Endothelial cell (in vitro differentiated cells): ENCODE results near the gene MEG3. TPM values are rescaled to one million over a fixed set of nuclear protein-coding genes. Genes with fewer than 3 reads are reported as not detected.

Experiments used
- DNase-seq: peaks from one replicate; pipeline ENCODE4 v3.0.0; 2021; ENCODE audit warnings: low spot score
- H3K27ac Mint-ChIP-seq: one replicate; pipeline ENCODE4 v1.8.0; 2021; ENCODE audit warnings: mixed read lengths, inconsistent platforms; ENCODE audit not compliant: unreplicated experiment
- H3K27me3 Mint-ChIP-seq: one replicate; pipeline ENCODE4 v1.8.0; 2021; ENCODE audit warnings: mild to moderate bottlenecking, moderate library complexity, mixed read lengths, inconsistent platforms; ENCODE audit not compliant: unreplicated experiment
- H3K36me3 Mint-ChIP-seq: one replicate; pipeline ENCODE4 v1.8.0; 2021; ENCODE audit warnings: mild to moderate bottlenecking, low read depth, mixed read lengths, inconsistent platforms; ENCODE audit not compliant: unreplicated experiment
- H3K4me1 Mint-ChIP-seq: one replicate; pipeline ENCODE4 v1.8.0; 2021; ENCODE audit warnings: mild to moderate bottlenecking, mixed read lengths, inconsistent platforms; ENCODE audit not compliant: unreplicated experiment
- H3K4me3 Mint-ChIP-seq: one replicate; pipeline ENCODE4 v1.8.0; 2021; ENCODE audit warnings: mild to moderate bottlenecking, mixed read lengths, inconsistent platforms; ENCODE audit not compliant: unreplicated experiment
- H3K9me3 Mint-ChIP-seq: one replicate; pipeline ENCODE4 v1.8.0; 2021; ENCODE audit warnings: mixed read lengths, inconsistent platforms; ENCODE audit not compliant: unreplicated experiment
- total RNA-seq: library from RNA; stranded (reverse); fragmentation: NEBNext Ultra II Directional; extraction: Animal tissue kit (Norgen Biotek cat#: 25700); gene quantifications from one replicate; pipeline ENCODE4 v1.2.1, GENCODE V29; 2021; ENCODE audit not compliant: unreplicated experiment
- TF ChIP-seq, protein P1 (sequence below): fragments of 200-600 bp; sonication (generic); IDR thresholded peaks from one replicate; pipeline ENCODE4 v1.5.0; 2021; ENCODE audit warnings: antibody characterized with exemption; ENCODE audit not compliant: unreplicated experiment

The MEG3 gene
- total RNA-seq, 1 donor from 2014 or later = not detected

GRCh38 chr14:100836941-100837804 lies 11.3 kb downstream of the MEG3 start:
- no peak for DNase-seq
- no peak overlapping the region for H3K4me3 Mint-ChIP-seq
- TF ChIP-seq, protein P1, sequence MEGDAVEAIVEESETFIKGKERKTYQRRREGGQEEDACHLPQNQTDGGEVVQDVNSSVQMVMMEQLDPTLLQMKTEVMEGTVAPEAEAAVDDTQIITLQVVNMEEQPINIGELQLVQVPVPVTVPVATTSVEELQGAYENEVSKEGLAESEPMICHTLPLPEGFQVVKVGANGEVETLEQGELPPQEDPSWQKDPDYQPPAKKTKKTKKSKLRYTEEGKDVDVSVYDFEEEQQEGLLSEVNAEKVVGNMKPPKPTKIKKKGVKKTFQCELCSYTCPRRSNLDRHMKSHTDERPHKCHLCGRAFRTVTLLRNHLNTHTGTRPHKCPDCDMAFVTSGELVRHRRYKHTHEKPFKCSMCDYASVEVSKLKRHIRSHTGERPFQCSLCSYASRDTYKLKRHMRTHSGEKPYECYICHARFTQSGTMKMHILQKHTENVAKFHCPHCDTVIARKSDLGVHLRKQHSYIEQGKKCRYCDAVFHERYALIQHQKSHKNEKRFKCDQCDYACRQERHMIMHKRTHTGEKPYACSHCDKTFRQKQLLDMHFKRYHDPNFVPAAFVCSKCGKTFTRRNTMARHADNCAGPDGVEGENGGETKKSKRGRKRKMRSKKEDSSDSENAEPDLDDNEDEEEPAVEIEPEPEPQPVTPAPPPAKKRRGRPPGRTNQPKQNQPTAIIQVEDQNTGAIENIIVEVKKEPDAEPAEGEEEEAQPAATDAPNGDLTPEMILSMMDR = no peak
- H3K27me3 Mint-ChIP-seq = peaks cover 9% of the 10 kb centered on the region
- H3K27ac Mint-ChIP-seq = no peak overlapping the region
- no peaks in the 10 kb centered on the region for H3K9me3 Mint-ChIP-seq
- H3K4me1 Mint-ChIP-seq = peaks cover 28% of the 10 kb centered on the region
- no peaks in the 10 kb centered on the region for H3K36me3 Mint-ChIP-seq

DNA sequence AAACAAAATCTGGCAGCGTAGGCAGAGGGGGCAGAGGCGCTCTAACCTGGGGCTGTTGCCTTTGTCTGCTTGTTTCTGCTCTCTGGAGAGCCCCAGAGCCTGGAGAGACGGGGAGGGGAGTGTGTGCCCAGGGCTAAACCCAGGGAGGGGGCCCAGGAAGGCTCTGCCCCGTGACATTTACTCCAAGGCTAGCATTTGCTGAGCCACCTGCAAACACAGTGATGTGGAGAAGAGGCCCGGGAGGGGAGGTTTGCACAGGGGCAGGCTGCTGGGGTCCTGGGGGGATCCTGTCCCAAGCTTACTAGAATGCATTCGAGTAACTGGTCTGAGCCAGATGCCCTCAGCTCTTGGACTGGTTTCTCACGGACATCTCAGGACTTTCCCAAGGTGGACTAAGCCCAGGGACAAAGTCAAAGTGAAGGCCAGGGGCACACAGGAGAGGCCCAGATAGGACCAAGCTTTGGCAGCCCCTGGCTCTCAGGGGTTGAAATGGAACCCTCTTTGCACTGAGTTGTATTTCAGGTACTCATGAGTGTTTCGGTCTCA lies 12.0 kb downstream of the MEG3 start:
- TF ChIP-seq, protein P1 = no peak
- peaks cover 35% of the 10 kb centered on the region for H3K4me1 Mint-ChIP-seq
- H3K36me3 Mint-ChIP-seq = no peaks in the 10 kb centered on the region
- no peak overlapping the region for H3K4me3 Mint-ChIP-seq
- H3K27me3 Mint-ChIP-seq = peaks cover 9% of the 10 kb centered on the region
- no peak overlapping the region for H3K27ac Mint-ChIP-seq
- no peaks in the 10 kb centered on the region for H3K9me3 Mint-ChIP-seq
- no peak for DNase-seq

DNA sequence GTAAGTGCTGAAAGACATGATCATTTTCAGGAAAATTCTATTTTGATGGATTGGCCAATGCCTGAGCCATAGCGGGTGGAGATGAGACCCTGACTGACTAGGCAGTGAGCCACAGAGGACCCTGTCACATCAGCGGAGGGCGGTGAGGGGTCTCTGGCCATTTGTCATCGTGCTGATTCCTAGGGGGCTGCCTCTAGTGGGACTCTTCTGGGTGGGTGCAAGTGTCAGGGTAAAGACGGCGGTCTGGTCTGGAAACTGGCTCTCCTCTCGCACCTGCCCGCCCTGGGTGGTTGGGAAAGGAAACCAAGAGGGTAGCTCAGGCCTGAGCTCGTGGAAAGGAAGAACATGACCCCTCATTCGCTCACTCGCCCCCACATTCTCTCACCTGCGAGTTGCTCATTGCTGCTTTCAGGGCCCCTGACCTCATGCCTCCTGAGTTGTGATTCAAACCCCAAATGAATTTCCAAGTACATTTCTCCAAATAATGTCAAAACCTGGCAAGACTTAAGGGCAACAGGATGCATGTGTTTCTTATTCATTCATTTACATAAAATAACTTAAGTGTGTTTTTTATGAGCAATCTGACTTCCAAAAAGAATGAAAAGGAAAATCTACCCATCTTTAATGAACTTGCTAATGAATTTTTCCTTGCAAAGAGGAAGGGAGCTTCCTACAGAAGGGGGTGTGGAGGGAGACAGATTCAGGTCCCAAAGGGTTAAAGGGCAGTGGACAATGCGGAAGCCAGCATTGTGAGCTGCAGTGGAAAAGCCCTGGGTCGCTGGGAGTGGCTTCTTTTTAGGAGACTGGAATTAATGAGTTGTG lies 12.8 kb downstream of the MEG3 start:
- H3K27me3 Mint-ChIP-seq = peaks cover 9% of the 10 kb centered on the region
- no peaks in the 10 kb centered on the region for H3K36me3 Mint-ChIP-seq
- TF ChIP-seq, protein P1 = no peak
- DNase-seq = no peak
- no peaks in the 10 kb centered on the region for H3K9me3 Mint-ChIP-seq
- H3K4me3 Mint-ChIP-seq = no peak overlapping the region
- H3K27ac Mint-ChIP-seq = peak overlapping the region; percentile 31
- H3K4me1 Mint-ChIP-seq = peaks cover 42% of the 10 kb centered on the region

DNA sequence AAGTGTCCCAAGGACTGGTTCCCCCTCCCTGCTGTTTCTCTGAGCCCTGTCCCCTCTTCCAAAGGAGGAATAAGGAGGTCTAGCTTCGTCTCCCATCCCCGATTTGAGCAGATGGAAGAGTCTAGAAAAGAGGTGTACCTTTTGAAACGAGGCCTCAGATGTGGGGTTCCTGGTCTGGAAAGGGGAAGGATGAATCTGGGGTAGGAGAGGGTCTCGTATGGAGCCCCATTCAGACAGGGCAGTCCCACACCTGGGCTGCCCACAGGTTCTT lies 13.3 kb downstream of the MEG3 start:
- TF ChIP-seq, protein P1 = no peak
- Mint-ChIP-seq H3K4me1 (peaks cover 42% of the 10 kb centered on the region), H3K9me3 (no peaks in the 10 kb centered on the region), H3K27ac (peak overlapping the region; percentile 31), H3K27me3 (peaks cover 9% of the 10 kb centered on the region), H3K4me3 (no peak overlapping the region), H3K36me3 (no peaks in the 10 kb centered on the region)
- no peak for DNase-seq
